K562 (cell line): Measurements from ENCODE around the gene NINL. TPM values are rescaled to one million over a fixed set of nuclear protein-coding genes. Genes with fewer than 3 reads are reported as not detected.

Experiments
- COPS2 ChIP-seq: fragments of 450-650 bp; conservative IDR thresholded peaks from 2 replicates; pipeline ENCODE4 v1.6.1; 2016; ENCODE audit warnings: mild to moderate bottlenecking, moderate library complexity
- MEF2D ChIP-seq: conservative IDR thresholded peaks from 2 replicates; pipeline ENCODE4 v1.6.1; 2016; ENCODE audit warnings: low read depth, missing genetic modification characterization, missing compliant biosample characterization
- MYNN ChIP-seq, 2 experiments: sonication (generic); formaldehyde crosslinking in 1 of 2; IDR thresholded peaks; 2 replicates each; pipeline versions ENCODE4 v1.5.0 to v1.6.1; 2016 to 2020; ENCODE audit warnings: antibody characterized with exemption in 1 of 2, missing genetic modification reagents in 1 of 2
- NCOA4 ChIP-seq: fragments of 450-650 bp; IDR thresholded peaks from 2 replicates; pipeline ENCODE4 v1.6.1; 2018; ENCODE audit warnings: mild to moderate bottlenecking; ENCODE audit not compliant: partially characterized antibody
- NFRKB ChIP-seq: fragments of 450-650 bp; IDR thresholded peaks from 2 replicates; pipeline ENCODE4 v1.6.1; 2016; ENCODE audit warnings: low read depth
- NR1H2 ChIP-seq: sonication (generic); formaldehyde crosslinking; IDR thresholded peaks from 2 replicates; pipeline ENCODE4 v1.4.0; 2020; ENCODE audit warnings: mild to moderate bottlenecking, missing genetic modification reagents
- RCOR1 ChIP-seq, 2 experiments: IDR thresholded peaks; 2 replicates each; pipeline ENCODE4 v1.6.1; 2012; ENCODE audit warnings: low read depth in 2 of 2, low read length in 2 of 2, borderline replicate concordance in 1 of 2, improper control_type of control experiment in 1 of 2
- SIN3A ChIP-seq, 2 experiments: fragments of 150-350 bp in 1 of 2; IDR thresholded peaks; 2 replicates each; pipeline ENCODE4 v1.6.1; 2011 to 2016; ENCODE audit warnings: borderline replicate concordance in 2 of 2, low read depth in 2 of 2, low read length in 2 of 2, mild to moderate bottlenecking in 2 of 2, moderate library complexity in 2 of 2; ENCODE audit not compliant: control insufficient read depth in 1 of 2
- SMARCE1 ChIP-seq: fragments of 450-650 bp; IDR thresholded peaks from 2 replicates; pipeline ENCODE4 v1.7.1; 2016; ENCODE audit warnings: mild to moderate bottlenecking
- SMC3 ChIP-seq: conservative IDR thresholded peaks from 2 replicates; pipeline ENCODE4 v1.6.1; 2011; ENCODE audit warnings: low read depth, low read length, improper control_type of control experiment; ENCODE audit not compliant: insufficient read depth
- TCFL5 ChIP-seq: fragments of 250-450 bp; sonication (Bioruptor Pico); conservative IDR thresholded peaks from 2 replicates; pipeline ENCODE4 v1.6.1; 2021; ENCODE audit warnings: mild to moderate bottlenecking, moderate library complexity, matching md5 sums
- ZBTB7A ChIP-seq: IDR thresholded peaks from 2 replicates; pipeline ENCODE4 v1.6.1; 2011; ENCODE audit warnings: low read depth, mild to moderate bottlenecking, low read length, moderate library complexity, borderline replicate concordance; ENCODE audit not compliant: control insufficient read depth
- ZC3H8 ChIP-seq: fragments of 450-650 bp; IDR thresholded peaks from 2 replicates; pipeline ENCODE4 v1.6.1; 2017
- ZEB2 ChIP-seq: fragments of 450-650 bp; IDR thresholded peaks from 2 replicates; pipeline ENCODE4 v1.6.1; 2016
- ZKSCAN8 ChIP-seq: fragments of 200-800 bp; sonication (Bioruptor generic); IDR thresholded peaks from 2 replicates; pipeline ENCODE4 v1.6.1; 2016; ENCODE audit warnings: missing genetic modification characterization, missing compliant biosample characterization
- ZNF384 ChIP-seq: IDR thresholded peaks from 2 replicates; pipeline ENCODE4 v1.6.1; 2012; ENCODE audit warnings: low read depth, low read length, improper control_type of control experiment
- ZNF551 ChIP-seq: fragments of 250-450 bp; sonication (Bioruptor Pico); IDR thresholded peaks from 2 replicates; pipeline ENCODE4 v1.5.0; 2021; ENCODE audit warnings: mild to moderate bottlenecking, moderate library complexity
- ZNF707 ChIP-seq: fragments of 250-450 bp; sonication (Bioruptor Pico); conservative IDR thresholded peaks from 2 replicates; pipeline ENCODE4 v1.8.0; 2022; ENCODE audit warnings: inconsistent platforms, mild to moderate bottlenecking, moderate library complexity
- ZSCAN32 ChIP-seq: fragments of 450-650 bp; formaldehyde crosslinking; IDR thresholded peaks from 2 replicates; pipeline ENCODE4 v1.4.0; 2020; ENCODE audit warnings: mild to moderate bottlenecking, moderate library complexity
- polyA plus RNA-seq, 8 experiments: library from polyadenylated mRNA; depleted of rRNA in 4 of 8; stranded (reverse) in 5 of 8; unstranded in 3 of 8; fragments of >200 nt; fragmentation: Nextera tagmentation in 2 of 8; fragmentation: Illumina TruSeq in 1 of 8; extraction: Ambion mirVana in 2 of 8; extraction: Trizol in 1 of 8; gene quantifications; 2 replicates each; pipeline versions ENCODE4 v1.2.1 to v1.2.3, GENCODE V29; 2011 to 2014; ENCODE audit warnings: inconsistent platforms in 1 of 8, missing spikeins in 1 of 8
- total RNA-seq, 7 experiments: library from RNA; depleted of rRNA in 6 of 7; stranded (reverse); fragments of >200 nt in 6 of 7; fragmentation: Illumina TruSeq in 2 of 7; extraction: Trizol in 2 of 7; gene quantifications; 2 replicates each; pipeline versions ENCODE4 v1.2.1 to v1.2.3, GENCODE V29; 2011 to 2021; ENCODE audit warnings: low replicate concordance in 1 of 7
- TF ChIP-seq, protein P1 (sequence below): fragments of 250-450 bp; sonication (Bioruptor Pico); IDR thresholded peaks from 2 replicates; pipeline ENCODE4 v1.4.0; 2020; ENCODE audit warnings: mild to moderate bottlenecking, moderate library complexity, borderline replicate concordance
- TF ChIP-seq, protein P2 (sequence below): fragments of 250-450 bp; sonication (Bioruptor Pico); IDR thresholded peaks from 2 replicates; pipeline ENCODE4 v1.5.0; 2021
- TF ChIP-seq, protein P3 (sequence below): fragments of 150-350 bp; conservative IDR thresholded peaks from 2 replicates; pipeline ENCODE4 v1.6.1; 2014; ENCODE audit warnings: low read length

The NINL gene
- total and polyA plus RNA-seq, 9 of the 15 experiments (the other 6 are each of a cell fraction or from before 2014, with no cell fraction given) = 0.03 to 0.22 (median 0.05) TPM; not detected in 5

DNA sequence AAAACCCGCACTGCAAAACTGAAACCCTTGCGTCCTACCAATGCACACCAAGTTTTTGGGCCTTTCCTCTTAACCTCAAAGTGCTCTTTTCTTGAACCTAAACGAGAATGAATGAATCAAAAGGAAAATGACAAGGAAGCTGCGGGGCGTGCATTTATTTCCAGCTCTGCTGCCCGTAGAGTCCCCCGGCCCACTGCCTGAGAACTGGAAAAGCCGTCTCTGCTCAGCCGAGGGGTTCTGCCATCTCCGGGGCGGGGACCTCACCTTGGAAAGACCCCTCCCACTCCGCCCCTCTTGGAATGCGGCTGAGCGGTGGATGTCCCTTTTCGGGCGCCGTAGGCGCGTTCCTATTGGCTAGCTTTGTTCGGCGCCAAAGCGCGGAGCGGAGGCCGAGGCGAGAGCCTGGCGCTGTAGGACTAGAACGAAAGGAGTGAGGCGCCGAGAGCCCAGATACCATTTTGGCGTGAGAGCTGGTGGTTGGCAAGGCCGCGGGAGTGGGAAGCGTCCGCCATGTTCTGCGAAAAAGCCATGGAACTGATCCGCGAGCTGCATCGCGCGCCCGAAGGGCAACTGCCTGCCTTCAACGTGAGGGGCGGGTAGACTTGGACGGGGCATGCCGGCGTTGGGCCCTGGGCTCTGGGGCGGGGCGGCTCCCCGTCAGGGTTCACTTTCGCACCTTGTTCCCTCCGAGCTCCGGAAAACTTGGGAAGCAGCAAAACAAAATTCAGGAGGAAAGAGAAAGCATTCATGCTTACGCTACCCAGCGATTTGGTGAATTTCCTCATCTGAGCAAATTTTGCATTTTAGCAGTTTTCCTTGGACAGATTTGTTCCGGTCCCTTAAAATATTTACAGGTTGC, 177.8 kb downstream of the NINL start, which contains the start of gene GINS1 (continued):
- TF ChIP-seq, protein P1, sequence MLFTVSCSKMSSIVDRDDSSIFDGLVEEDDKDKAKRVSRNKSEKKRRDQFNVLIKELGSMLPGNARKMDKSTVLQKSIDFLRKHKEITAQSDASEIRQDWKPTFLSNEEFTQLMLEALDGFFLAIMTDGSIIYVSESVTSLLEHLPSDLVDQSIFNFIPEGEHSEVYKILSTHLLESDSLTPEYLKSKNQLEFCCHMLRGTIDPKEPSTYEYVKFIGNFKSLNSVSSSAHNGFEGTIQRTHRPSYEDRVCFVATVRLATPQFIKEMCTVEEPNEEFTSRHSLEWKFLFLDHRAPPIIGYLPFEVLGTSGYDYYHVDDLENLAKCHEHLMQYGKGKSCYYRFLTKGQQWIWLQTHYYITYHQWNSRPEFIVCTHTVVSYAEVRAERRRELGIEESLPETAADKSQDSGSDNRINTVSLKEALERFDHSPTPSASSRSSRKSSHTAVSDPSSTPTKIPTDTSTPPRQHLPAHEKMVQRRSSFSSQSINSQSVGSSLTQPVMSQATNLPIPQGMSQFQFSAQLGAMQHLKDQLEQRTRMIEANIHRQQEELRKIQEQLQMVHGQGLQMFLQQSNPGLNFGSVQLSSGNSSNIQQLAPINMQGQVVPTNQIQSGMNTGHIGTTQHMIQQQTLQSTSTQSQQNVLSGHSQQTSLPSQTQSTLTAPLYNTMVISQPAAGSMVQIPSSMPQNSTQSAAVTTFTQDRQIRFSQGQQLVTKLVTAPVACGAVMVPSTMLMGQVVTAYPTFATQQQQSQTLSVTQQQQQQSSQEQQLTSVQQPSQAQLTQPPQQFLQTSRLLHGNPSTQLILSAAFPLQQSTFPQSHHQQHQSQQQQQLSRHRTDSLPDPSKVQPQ (CRISPR knock-in tag) = no peak
- TF ChIP-seq ZKSCAN8 (CRISPR knock-in tag) (no peak), ZSCAN32 (CRISPR knock-in tag) (no peak), ZEB2 (no peak), MYNN (IDR thresholded peaks at IDR 0.05) (no peak), MYNN (CRISPR knock-in tag; IDR thresholded peaks at IDR 0.05) (no peak), RCOR1 (IDR thresholded peaks at IDR 0.05; ENCODE audit: borderline replicate concordance in 1 of 2, low read depth in 2 of 2, low read length in 2 of 2) (peak in 1 of 2 experiments; percentile 28; a peak in 1 of 4 replicates), COPS2 (no peak), MEF2D (tag) (no peak), ZNF551 (CRISPR knock-in tag) (no peak), TCFL5 (CRISPR knock-in tag) (no peak), SIN3A (IDR thresholded peaks at IDR 0.05; ENCODE audit: borderline replicate concordance in 2 of 2, control insufficient read depth in 1 of 2, low read depth in 2 of 2, low read length in 2 of 2) (0 out of 4 replicates have a peak, but pooled peaks have one; percentile 2 to 11), NFRKB (peak; percentile 60; the same call in 1 of the 2 replicates), ZC3H8 (no peak), SMARCE1 (no peak), NR1H2 (no peak), SMC3 (no peak), NCOA4 (no peak), ZBTB7A (peak; percentile 94), ZNF707 (no peak), ZNF384 (no peak)
- TF ChIP-seq, protein P2, sequence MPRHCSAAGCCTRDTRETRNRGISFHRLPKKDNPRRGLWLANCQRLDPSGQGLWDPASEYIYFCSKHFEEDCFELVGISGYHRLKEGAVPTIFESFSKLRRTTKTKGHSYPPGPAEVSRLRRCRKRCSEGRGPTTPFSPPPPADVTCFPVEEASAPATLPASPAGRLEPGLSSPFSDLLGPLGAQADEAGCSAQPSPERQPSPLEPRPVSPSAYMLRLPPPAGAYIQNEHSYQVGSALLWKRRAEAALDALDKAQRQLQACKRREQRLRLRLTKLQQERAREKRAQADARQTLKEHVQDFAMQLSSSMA (CRISPR knock-in tag) = no peak
- TF ChIP-seq, protein P3, sequence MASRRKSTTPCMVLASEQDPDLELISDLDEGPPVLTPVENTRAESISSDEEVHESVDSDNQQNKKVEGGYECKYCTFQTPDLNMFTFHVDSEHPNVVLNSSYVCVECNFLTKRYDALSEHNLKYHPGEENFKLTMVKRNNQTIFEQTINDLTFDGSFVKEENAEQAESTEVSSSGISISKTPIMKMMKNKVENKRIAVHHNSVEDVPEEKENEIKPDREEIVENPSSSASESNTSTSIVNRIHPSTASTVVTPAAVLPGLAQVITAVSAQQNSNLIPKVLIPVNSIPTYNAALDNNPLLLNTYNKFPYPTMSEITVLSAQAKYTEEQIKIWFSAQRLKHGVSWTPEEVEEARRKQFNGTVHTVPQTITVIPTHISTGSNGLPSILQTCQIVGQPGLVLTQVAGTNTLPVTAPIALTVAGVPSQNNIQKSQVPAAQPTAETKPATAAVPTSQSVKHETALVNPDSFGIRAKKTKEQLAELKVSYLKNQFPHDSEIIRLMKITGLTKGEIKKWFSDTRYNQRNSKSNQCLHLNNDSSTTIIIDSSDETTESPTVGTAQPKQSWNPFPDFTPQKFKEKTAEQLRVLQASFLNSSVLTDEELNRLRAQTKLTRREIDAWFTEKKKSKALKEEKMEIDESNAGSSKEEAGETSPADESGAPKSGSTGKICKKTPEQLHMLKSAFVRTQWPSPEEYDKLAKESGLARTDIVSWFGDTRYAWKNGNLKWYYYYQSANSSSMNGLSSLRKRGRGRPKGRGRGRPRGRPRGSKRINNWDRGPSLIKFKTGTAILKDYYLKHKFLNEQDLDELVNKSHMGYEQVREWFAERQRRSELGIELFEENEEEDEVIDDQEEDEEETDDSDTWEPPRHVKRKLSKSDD = no peak
